RPMI7951 (cell line): ENCODE results near the gene ARHGEF10L. TPM values are rescaled to one million over a fixed set of nuclear protein-coding genes. Genes with fewer than 3 reads are reported as not detected.

Experiments
- DNase-seq: peaks from one replicate; pipeline ENCODE4 v3.0.0-alpha.2; 2012; ENCODE audit warnings: low read depth
- total RNA-seq: library from RNA; depleted of rRNA; stranded (reverse); fragments of >200 nt; shearing (Covaris generic); gene quantifications from 2 replicates; pipeline ENCODE4 v1.2.3, GENCODE V29; 2014

Gene ARHGEF10L
- total RNA-seq, 1 experiment from 2014 or later = 2.2 TPM

DNA sequence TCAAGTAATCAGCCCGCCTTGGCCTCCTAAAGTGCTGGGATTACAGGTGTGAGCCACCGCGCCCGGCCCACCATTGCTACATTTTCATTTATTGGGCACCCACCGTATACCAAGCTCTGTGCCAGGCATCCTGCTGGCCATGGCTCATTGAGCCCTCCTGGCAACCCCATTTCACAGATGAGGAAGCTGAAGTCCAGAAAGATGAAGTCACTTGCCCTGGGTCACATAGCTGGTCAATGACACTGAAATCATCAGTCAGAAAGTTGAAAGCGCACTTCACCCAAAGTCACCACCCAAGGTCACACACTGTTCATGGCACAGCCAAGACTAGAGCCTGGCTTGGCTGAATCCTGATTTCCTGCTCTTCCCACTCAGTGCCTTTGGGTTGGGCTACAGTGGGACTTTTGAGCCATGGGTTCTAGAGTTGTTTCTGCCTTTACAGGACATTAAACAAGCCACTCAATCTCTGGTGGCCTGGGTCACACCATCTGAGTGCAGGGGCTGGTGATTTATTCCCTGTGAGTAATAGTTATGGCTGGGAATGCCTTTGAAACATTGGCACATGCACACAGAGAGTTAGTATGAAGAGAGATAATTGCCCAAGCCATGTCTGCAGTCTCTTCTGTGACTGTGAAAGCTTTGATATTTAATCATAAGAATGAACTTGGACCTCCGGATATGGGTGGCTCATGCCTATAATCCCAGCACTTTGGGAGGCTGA is 16.0 kb upstream of the ARHGEF10L start:
- DNase-seq = no peak

GRCh38 chr1:17524645-17525044 is 14.9 kb upstream of the ARHGEF10L start:
- DNase-seq = no peak

DNA sequence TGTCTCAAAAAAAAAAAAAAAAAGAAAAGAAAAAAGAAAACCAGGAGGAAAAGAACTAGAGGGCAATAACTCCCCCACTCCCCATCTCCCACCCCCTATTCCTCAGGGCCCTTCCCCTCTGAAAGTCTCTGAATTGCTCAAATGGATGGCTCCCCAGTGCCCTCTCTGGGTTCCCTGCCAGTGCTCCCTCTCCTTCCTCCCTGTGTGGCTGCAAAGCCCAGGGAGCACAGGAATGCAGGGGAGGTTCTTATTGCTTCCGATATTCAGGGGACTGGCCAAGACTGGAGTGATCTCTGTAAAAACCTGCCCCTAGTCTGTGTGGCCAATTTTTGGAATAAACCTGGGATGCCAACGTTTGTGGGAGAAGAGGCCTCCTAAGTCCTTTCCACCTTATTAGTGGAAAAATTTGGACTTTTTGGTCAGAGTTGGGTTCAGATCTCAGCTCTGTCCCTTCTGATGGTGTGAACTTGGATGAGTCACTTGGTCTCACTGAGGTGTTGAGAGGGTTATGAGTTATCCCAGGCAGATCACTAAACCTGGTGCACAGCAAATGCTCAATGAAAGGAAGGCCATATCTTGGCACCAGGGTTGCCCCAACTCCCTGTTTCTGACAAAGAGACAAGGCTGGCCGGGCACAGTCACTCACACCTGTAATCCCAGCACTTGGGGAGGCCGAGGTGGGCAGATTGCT is 13.4 kb upstream of the ARHGEF10L start:
- no peak for DNase-seq

DNA sequence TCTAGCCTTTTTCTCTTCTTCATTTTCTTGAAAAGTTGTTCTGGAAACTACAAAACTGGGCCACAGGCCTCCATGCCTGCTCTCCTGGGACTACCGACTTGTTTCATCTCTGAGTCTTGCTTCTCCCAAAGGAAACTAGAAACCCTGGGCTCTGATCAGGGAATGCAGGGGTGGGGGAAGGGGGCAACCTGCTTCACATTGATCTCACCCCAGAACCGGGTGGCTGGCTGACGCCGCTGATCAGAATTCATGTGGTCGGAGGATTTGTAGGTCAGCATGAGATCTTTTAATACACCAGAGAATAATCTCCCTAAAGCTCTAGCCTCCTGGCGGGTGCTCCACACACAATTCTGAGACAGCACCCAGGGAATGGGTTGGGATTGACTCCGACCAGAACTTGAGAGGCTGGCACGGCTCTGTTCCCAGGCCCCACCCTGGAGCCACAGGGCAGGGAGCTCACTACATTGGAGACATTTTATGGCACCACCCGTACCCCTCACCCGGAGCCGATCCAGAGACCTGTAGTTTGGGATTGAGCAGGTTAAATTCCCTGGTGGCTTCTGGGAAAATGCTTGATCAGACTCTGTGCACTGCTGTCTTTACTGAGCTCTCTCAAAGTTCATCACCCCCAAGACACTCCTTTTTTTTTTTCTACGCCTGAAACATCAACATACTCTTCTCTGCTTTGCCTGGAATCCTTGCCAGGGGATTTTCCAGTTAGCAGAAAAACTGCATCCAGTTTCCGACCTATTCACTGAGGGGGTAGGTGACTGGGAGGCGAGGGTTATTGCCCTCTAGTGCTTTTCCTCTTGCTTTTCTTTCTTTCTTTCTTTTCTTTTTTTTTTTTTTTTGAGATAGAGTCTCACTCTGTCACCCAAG is 12.2 kb upstream of the ARHGEF10L start:
- DNase-seq = peak; percentile 39

DNA sequence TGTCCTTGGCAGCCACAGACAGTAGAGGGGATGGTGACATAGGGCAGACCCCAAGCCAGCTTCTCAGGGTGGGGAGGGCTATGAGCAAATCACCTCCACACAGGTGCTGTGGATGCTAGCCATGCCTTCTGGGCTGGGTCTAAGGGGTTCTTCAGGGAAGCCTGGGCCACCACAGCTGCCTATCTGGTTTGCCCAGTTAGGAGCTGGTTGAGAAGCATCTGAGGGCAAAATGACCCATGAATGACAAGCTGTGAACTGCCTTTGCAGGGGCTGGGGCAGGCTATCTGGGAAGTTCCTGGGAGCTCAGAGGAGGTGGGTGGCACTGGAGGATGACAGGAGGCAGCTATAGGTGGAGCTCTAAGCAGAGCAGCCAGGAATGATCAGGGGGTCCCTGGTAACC is 10.1 kb upstream of the ARHGEF10L start:
- DNase-seq = no peak

DNA sequence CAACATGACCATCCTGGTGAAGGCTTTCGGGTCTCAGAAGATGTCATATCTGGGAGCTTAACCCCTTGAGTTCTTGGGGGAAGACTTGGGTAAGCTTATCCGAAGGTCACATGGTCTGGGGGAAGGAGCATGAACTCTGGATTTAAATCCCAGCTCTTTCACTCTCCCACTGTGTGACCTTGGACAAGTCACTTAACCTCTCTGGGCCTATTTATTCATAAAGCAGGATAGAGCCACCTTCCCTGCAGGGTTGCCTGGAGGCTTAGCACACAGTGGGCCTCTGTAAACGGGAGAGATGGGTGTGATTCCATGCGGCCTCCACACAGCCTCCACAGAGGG is 8.2 kb upstream of the ARHGEF10L start:
- DNase-seq = no peak

GRCh38 chr1:17531682-17532487 is 7.6 kb upstream of the ARHGEF10L start:
- peak; percentile 59 for DNase-seq

GRCh38 chr1:17533201-17533600 is 6.3 kb upstream of the ARHGEF10L start:
- DNase-seq = no peak

GRCh38 chr1:17535300-17535936 is 4.1 kb upstream of the ARHGEF10L start:
- DNase-seq = no peak

DNA sequence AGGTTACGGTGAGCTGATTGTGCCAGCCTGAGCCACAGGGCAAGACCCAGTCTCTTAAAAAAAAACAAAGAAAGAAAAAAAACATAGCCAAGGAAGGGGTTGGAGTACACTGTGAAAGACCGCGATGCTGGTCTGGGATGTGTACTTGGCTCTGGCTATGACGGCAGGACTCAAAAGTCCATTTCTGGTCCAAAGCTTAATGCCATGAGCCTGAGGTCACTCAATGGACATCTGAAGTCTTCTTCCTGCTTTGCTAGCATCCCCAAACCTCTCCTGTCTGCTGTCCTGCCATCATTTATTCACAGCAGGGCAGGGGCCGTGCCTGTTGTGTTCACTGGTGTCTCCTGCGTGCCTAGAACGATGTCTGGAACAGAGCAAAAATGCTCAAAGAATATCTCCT is 1.5 kb upstream of the ARHGEF10L start:
- DNase-seq = no peak

DNA sequence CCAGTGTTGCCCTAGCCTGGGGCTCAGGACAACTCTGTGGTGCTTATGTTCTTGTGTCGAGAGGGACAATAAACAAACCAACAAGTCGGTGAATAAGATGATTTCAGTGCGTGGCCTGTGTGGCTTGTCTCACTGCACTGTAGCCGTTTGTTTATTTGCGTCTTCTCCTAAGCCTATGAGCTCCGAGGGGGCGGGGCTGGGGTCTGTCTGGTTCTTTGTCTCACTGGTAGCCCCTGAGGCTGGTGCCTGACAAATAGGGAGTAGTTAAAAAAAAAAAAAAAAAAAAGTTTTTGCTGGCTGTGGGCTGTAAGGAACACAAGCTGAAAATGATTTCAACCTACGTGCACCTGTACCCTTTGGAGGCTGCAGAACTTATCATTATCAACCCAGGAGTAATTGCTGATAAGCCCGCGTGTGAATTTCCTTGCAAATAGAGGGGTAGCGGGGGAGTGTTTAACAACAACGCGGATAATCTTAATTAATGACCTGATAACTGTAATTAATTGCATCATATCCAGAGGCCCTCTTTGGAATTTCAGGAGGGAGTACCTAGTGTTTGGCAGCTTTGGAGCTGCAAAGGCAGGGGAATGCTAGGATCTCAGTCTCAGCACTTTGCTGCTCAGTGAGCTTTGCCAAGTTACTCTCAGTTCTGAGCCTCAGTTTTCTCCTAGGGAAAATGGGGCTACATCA is 925 bp upstream of the ARHGEF10L start:
- DNase-seq = peak; percentile 54

DNA sequence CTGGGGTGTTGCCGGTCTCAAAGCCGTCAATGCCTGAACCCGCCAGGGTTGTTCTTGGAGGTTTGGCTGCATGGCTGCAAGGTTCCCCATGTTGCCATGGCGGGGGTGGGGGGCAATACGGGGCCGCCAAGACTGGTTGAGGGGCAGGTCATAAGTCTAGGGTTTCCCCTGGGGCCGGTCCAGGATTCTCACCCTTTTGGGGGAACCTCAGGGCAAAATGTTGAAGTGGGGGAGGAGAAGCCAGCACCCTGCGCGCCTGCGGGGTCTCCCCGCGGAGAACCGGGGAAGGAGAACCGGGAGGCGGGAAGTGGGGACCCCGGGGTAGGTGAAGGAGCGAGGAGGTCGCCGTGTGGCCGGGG is 401 bp upstream of the ARHGEF10L start:
- no peak for DNase-seq

- DNase-seq = peak; percentile 23
Observed at GRCh38 chr1:17540255-17541001, 930 bp downstream of the ARHGEF10L start.

DNA sequence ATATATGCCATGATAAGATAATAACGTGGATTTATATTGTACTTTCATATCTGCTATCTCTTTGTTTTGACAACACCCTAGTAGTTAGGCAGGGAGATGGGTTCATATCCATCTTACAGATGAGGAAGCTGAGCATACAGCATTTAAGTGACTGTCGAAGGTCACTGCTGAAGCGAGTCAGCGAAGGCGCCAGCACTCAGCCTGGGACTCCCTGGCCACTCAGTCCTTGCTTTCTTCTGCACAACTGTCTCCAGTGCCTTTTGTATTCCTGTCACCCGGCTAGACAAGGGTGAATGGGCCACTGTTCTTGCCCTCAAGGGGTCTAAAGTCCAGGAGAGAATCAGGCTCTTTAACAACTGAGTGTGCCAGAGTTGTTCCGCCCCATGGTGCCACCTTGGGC is 3.1 kb downstream of the ARHGEF10L start:
- no peak for DNase-seq

- no peak for DNase-seq
Observed at GRCh38 chr1:17544776-17545350, 5.4 kb downstream of the ARHGEF10L start.

- DNase-seq = peak; percentile 66
Observed at GRCh38 chr1:17545356-17545755, 5.9 kb downstream of the ARHGEF10L start.

DNA sequence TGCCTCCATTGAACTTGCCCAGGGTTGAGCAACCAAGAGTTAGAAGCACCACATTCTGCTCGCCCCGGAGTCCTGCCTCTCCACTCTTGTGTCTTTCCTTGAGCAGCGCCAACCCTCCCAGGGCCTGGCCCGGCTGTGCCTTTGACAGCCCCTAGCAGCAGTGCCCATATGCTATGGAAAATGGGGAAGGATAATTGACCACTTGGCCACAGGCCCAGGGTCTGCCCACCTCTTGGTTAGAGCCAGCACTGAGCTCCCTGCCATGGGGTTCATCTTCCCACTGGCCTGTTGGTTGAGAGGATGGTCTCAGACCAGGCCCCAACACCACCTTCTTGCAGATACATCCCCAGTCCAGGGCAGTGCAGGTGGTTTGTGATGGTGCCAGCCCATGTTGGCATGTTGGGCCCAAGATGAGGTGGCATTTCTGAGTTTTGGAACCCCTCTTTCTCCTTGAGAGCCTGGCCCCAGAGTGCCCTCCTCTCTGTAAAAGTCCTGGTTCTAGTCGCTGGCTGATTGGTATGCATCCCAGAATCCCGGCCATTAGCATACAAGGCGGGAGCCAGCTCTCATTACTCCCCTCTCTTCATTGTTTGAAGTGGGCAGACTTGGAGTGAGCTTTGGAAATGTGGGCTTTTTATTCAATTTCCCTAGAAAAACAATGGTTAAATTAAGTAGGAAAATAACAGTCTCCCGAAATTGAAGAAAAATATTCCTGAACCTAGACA is 7.6 kb downstream of the ARHGEF10L start:
- DNase-seq = no peak

- no peak for DNase-seq
Observed at GRCh38 chr1:17549384-17549783, 9.9 kb downstream of the ARHGEF10L start.
